ENCODE measurements around the gene PECR. TPM values are rescaled to one million over a fixed set of nuclear protein-coding genes. Genes with fewer than 3 reads are reported as not detected.

Gene PECR
- total RNA-seq, 1 donor from 2014 or later: 6.6 TPM

GRCh38 chr2:216031960-216032689 lies 49.5 kb downstream of the PECR start:
- TF ChIP-seq CTCF (IDR thresholded peaks at IDR 0.05): no peak
- no peaks in the 10 kb centered on the region for H3K27me3 Mint-ChIP-seq (ENCODE audit: low read depth)
- DNase-seq (ENCODE audit: low spot score): no peak
- peak overlapping the region; percentile 74 for H3K27ac Mint-ChIP-seq (ENCODE audit: unreplicated experiment)
- H3K9me3 Mint-ChIP-seq (ENCODE audit: low read depth): no peaks in the 10 kb centered on the region
- H3K4me3 Mint-ChIP-seq (ENCODE audit: unreplicated experiment): no peak overlapping the region
- H3K4me1 Mint-ChIP-seq (ENCODE audit: low read depth): peaks cover 21% of the 10 kb centered on the region
- H3K36me3 Mint-ChIP-seq (ENCODE audit: low read depth): no peaks in the 10 kb centered on the region

DNA sequence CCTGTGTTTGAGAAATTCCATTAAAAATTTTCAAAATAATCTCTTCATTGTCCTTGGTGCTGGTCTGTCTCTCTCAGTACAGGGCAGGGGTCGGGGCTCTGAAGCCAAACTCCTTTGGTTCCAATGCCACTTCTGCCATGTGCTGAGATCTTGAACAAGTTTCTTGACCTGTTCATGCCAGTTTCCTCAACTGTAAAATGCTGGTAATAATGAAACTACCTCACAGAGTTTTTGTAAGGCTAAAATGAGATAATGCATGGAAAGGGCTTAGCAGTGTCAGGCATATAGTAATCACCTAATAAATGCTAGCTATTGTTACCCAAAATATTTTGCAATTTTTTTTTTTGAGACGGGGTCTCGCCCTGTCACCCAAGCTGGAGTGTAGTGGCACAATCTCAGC lies 51.4 kb downstream of the PECR start:
- no peak for DNase-seq (ENCODE audit: low spot score)
- H3K4me1 Mint-ChIP-seq (ENCODE audit: low read depth): peaks cover 21% of the 10 kb centered on the region
- no peak overlapping the region for H3K4me3 Mint-ChIP-seq (ENCODE audit: unreplicated experiment)
- H3K9me3 Mint-ChIP-seq (ENCODE audit: low read depth): no peaks in the 10 kb centered on the region
- no peak overlapping the region for H3K27ac Mint-ChIP-seq (ENCODE audit: unreplicated experiment)
- TF ChIP-seq CTCF (IDR thresholded peaks at IDR 0.05): no peak
- H3K36me3 Mint-ChIP-seq (ENCODE audit: low read depth): no peaks in the 10 kb centered on the region
- H3K27me3 Mint-ChIP-seq (ENCODE audit: low read depth): no peaks in the 10 kb centered on the region

DNA sequence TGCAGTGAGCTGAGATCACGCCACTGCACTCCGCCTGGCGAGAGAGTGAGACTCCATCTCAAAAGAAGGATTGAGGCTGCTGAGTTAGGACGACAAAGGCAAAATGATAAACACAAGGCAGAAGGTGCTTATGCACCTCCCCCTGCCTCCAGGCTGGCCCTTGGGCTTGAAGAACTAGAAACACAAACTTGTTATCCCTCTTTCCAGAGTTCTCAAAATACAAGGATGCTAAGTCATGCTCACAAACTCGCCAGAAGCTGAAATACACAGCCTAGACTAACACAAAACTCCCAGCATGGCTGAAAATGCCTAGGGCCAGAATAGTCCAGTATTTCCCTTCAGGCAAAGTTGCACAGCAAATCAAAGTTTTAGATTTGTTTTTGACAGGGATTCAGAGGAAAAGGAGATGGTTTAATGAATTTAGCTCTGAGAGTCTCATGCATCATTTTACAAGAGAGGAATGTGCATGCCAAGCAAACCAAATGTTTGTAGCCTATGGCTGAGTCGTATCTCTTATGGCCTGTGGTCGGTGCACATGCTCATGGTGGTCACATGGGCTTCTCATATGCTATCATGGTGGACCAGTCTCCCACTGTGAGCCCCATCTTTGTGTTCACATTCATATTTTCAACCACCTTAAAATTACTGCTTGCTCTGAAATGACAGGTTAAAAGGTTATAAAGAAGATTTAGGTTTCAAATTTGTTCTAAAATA lies 52.0 kb downstream of the PECR start:
- Mint-ChIP-seq H3K4me1 (ENCODE audit: low read depth) (peaks cover 21% of the 10 kb centered on the region), H3K9me3 (ENCODE audit: low read depth) (no peaks in the 10 kb centered on the region), H3K4me3 (ENCODE audit: unreplicated experiment) (no peak overlapping the region), H3K27me3 (ENCODE audit: low read depth) (no peaks in the 10 kb centered on the region), H3K27ac (ENCODE audit: unreplicated experiment) (no peak overlapping the region), H3K36me3 (ENCODE audit: low read depth) (no peaks in the 10 kb centered on the region)
- DNase-seq (ENCODE audit: low spot score): no peak
- no peak for TF ChIP-seq CTCF (IDR thresholded peaks at IDR 0.05)

- Mint-ChIP-seq H3K27ac (ENCODE audit: unreplicated experiment) (no peak overlapping the region), H3K27me3 (ENCODE audit: low read depth) (no peaks in the 10 kb centered on the region), H3K4me1 (ENCODE audit: low read depth) (no peaks in the 10 kb centered on the region), H3K9me3 (ENCODE audit: low read depth) (no peaks in the 10 kb centered on the region), H3K36me3 (ENCODE audit: low read depth) (no peaks in the 10 kb centered on the region), H3K4me3 (ENCODE audit: unreplicated experiment) (no peak overlapping the region)
- TF ChIP-seq CTCF (IDR thresholded peaks at IDR 0.05): no peak
- DNase-seq (ENCODE audit: low spot score): no peak
These were observed 56.8 kb downstream of the PECR start for GRCh38 chr2:216024779-216025336.

DNA sequence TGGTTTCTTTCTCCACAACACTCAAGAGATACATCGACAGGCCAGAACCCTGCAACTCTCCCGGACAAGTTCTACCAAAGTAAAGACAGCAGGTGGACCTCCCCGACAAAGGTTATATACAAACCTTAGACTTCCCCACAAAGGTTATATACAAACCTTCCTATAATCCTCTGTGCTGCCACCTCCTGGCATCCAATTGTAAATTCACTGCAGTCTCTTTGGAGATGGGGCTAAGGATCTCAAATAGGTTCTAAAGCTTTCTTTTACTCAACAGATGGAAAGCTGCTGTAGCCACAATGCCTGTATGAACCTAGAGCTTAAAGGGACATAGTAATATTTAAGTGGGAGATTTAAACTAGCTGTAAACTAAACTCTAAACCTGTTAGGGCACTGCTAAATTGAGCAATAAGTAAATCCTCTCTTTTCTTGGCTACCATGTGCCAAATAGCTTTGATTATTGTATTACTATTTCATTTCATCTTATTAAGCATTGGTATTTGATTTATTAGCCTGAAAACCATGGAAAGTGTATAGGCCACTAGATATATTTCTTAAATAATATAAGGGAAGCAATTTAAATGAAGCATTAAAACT lies 58.5 kb downstream of the PECR start:
- peak; percentile 85 for TF ChIP-seq CTCF (IDR thresholded peaks at IDR 0.05)
- no peaks in the 10 kb centered on the region for H3K36me3 Mint-ChIP-seq (ENCODE audit: low read depth)
- H3K27me3 Mint-ChIP-seq (ENCODE audit: low read depth): no peaks in the 10 kb centered on the region
- no peak overlapping the region for H3K4me3 Mint-ChIP-seq (ENCODE audit: unreplicated experiment)
- no peak for DNase-seq (ENCODE audit: low spot score)
- H3K9me3 Mint-ChIP-seq (ENCODE audit: low read depth): no peaks in the 10 kb centered on the region
- no peak overlapping the region for H3K27ac Mint-ChIP-seq (ENCODE audit: unreplicated experiment)
- H3K4me1 Mint-ChIP-seq (ENCODE audit: low read depth): no peaks in the 10 kb centered on the region

Measured in chondrocyte (in vitro differentiated cells).